GM18873 (cell line): ENCODE measurements around the gene TNP2.
"Not testable (repeated sequence)": the region's sequence is repeated elsewhere in the genome, so short reads cannot be mapped to it uniquely, and the experiment has no call there.

Experiments used
- ATAC-seq: cut with Tn5 transposase; IDR thresholded peaks from one replicate; pipeline ENCODE4 v1.9.1; 2021; ENCODE audit warnings: mild to moderate bottlenecking, moderate library complexity, moderate number of reproducible peaks; ENCODE audit not compliant: unreplicated experiment, low FRiP score

TNP2 gene

GRCh38 chr16:11301645-11302501 lies 32.7 kb upstream of the TNP2 start:
- ATAC-seq, result no peak

GRCh38 chr16:11300560-11300892 lies 31.4 kb upstream of the TNP2 start:
- no peak for ATAC-seq

- no peak for ATAC-seq
These were observed 30.9 kb upstream of the TNP2 start for GRCh38 chr16:11299865-11300559.

GRCh38 chr16:11298950-11299547 lies 29.9 kb upstream of the TNP2 start:
- not testable (repeated sequence) for ATAC-seq

- ATAC-seq, result no peak
These were observed 29.2 kb upstream of the TNP2 start for GRCh38 chr16:11298143-11298900.

- ATAC-seq, result peak; percentile 66
These were observed 28.5 kb upstream of the TNP2 start for GRCh38 chr16:11297492-11298142.

GRCh38 chr16:11296706-11297491 lies 27.8 kb upstream of the TNP2 start:
- ATAC-seq, result no peak

GRCh38 chr16:11296351-11296705 lies 27.2 kb upstream of the TNP2 start:
- no peak for ATAC-seq

- no peak for ATAC-seq
These were observed 26.5 kb upstream of the TNP2 start for GRCh38 chr16:11295672-11296071.

GRCh38 chr16:11292076-11292748 lies 23.1 kb upstream of the TNP2 start:
- ATAC-seq, result no peak

- no peak for ATAC-seq
These were observed 22.1 kb upstream of the TNP2 start for GRCh38 chr16:11291091-11291703.

- ATAC-seq, result no peak
These were observed 21.2 kb upstream of the TNP2 start for GRCh38 chr16:11290102-11290893.

- not testable (repeated sequence) for ATAC-seq
These were observed 20.6 kb upstream of the TNP2 start for GRCh38 chr16:11289696-11290095.

GRCh38 chr16:11289202-11289601 lies 20.1 kb upstream of the TNP2 start:
- ATAC-seq, result no peak

- ATAC-seq, result no peak
These were observed 16.7 kb upstream of the TNP2 start for GRCh38 chr16:11285842-11286241.

- ATAC-seq, result no peak
These were observed 14.7 kb upstream of the TNP2 start for GRCh38 chr16:11283820-11284248.

GRCh38 chr16:11280616-11281522 lies 11.7 kb upstream of the TNP2 start, which contains the start of gene PRM1:
TSS of gene PRM1 (minus strand) at chr16:11281330. CDS start at chr16:11281238, 92 bp downstream.
- ATAC-seq, result no peak
